HG03175 (cell line): ENCODE results near the gene SIPA1.
"Not testable (repeated sequence)": the region's sequence is repeated elsewhere in the genome, so short reads cannot be mapped to it uniquely, and the experiment has no call there.

Experiments
- ATAC-seq: cut with Tn5 transposase; IDR thresholded peaks from one replicate; pipeline ENCODE4 v1.9.1; 2021; ENCODE audit warnings: mild to moderate bottlenecking, moderate library complexity; ENCODE audit not compliant: unreplicated experiment

Gene SIPA1

GRCh38 chr11:65654375-65655349, 16.8 kb downstream of the SIPA1 start:
- ATAC-seq, result no peak

GRCh38 chr11:65655570-65656332, 17.9 kb downstream of the SIPA1 start:
- no peak for ATAC-seq

GRCh38 chr11:65657426-65657825, 19.5 kb downstream of the SIPA1 start:
- no peak for ATAC-seq

GRCh38 chr11:65658174-65659021, 20.5 kb downstream of the SIPA1 start:
- ATAC-seq, result no peak

- no peak for ATAC-seq
Observed at GRCh38 chr11:65660038-65660437, 22.1 kb downstream of the SIPA1 start.

- not testable (repeated sequence) for ATAC-seq
Observed at GRCh38 chr11:65660908-65661307, 23.0 kb downstream of the SIPA1 start.

GRCh38 chr11:65661599-65662246, 23.8 kb downstream of the SIPA1 start:
- no peak for ATAC-seq

- ATAC-seq, result peak; percentile 10
Observed at GRCh38 chr11:65662247-65662798, 24.4 kb downstream of the SIPA1 start.

- peak; percentile 84 for ATAC-seq
Observed at GRCh38 chr11:65662799-65663638, 25.1 kb downstream of the SIPA1 start, which contains the start of gene RELA. Gene RELA, minus strand, starts transcription at chr11:65662916. Its CDS starts 84 bp downstream, at chr11:65662832.

GRCh38 chr11:65663639-65664200, 25.8 kb downstream of the SIPA1 start:
- no peak for ATAC-seq

- no peak for ATAC-seq
Observed at GRCh38 chr11:65672180-65672860, 34.4 kb downstream of the SIPA1 start.

GRCh38 chr11:65672982-65673381, 35.1 kb downstream of the SIPA1 start:
- ATAC-seq, result no peak

- no peak for ATAC-seq
Observed at GRCh38 chr11:65680192-65680743, 42.4 kb downstream of the SIPA1 start.

- ATAC-seq, result not testable (repeated sequence)
Observed at GRCh38 chr11:65683480-65683879, 45.6 kb downstream of the SIPA1 start.

- no peak for ATAC-seq
Observed at GRCh38 chr11:65685981-65686380, 48.1 kb downstream of the SIPA1 start.

GRCh38 chr11:65691847-65692246, 53.9 kb downstream of the SIPA1 start:
- ATAC-seq, result not testable (repeated sequence)

- no peak for ATAC-seq
Observed at GRCh38 chr11:65692367-65692766, 54.5 kb downstream of the SIPA1 start.
